Neural progenitor cell (in vitro differentiated cells): Measurements from ENCODE around the gene LCMT2. TPM values are rescaled to one million over a fixed set of nuclear protein-coding genes. Genes with fewer than 3 reads are reported as not detected.
A peak's percentile ranks its signal among the peaks of the same experiment; 100 is the strongest.
"Not testable (repeated sequence)": the region's sequence is repeated elsewhere in the genome, so short reads cannot be mapped to it uniquely, and the experiment has no call there.

Experiments used
- DNase-seq: peaks from one replicate; pipeline ENCODE4 v3.0.0-alpha.2; 2016; ENCODE audit warnings: low spot score
- H2AFZ ChIP-seq: fragments of 200-600 bp; sonication (generic); replicated peaks from 2 replicates; pipeline ENCODE4 v1.6.1; 2016; ENCODE audit warnings: antibody characterized with exemption
- H3F3A ChIP-seq: fragments of 200-600 bp; sonication (generic); 2 replicates; pipeline ENCODE4 v1.6.1; 2016; ENCODE audit warnings: antibody characterized with exemption, low read depth
- H3K27ac ChIP-seq: fragments of 200-600 bp; sonication (generic); 2 replicates; pipeline ENCODE4 v1.5.1; 2016; ENCODE audit warnings: mild to moderate bottlenecking
- H3K27me3 ChIP-seq: fragments of 200-600 bp; sonication (generic); 2 replicates; pipeline ENCODE4 v1.6.1; 2016; ENCODE audit warnings: mild to moderate bottlenecking, moderate library complexity
- H3K36me3 ChIP-seq: fragments of 200-600 bp; sonication (generic); 2 replicates; pipeline ENCODE4 v1.5.1; 2016
- H3K4me1 ChIP-seq: fragments of 200-600 bp; sonication (generic); 2 replicates; pipeline ENCODE4 v1.6.1; 2016; ENCODE audit warnings: mixed run types
- H3K4me2 ChIP-seq: fragments of 200-600 bp; sonication (generic); 2 replicates; pipeline ENCODE4 v1.6.1; 2016
- H3K4me3 ChIP-seq: fragments of 200-600 bp; sonication (generic); 2 replicates; pipeline ENCODE4 v1.5.1; 2016
- H3K79me2 ChIP-seq: fragments of 200-600 bp; sonication (generic); 2 replicates; pipeline ENCODE4 v1.6.1; 2016; ENCODE audit warnings: low read depth
- H3K9ac ChIP-seq: fragments of 200-600 bp; sonication (generic); 2 replicates; pipeline ENCODE4 v1.6.1; 2016
- H3K9me3 ChIP-seq: fragments of 200-600 bp; sonication (generic); 2 replicates; pipeline ENCODE4 v1.5.1; 2016; ENCODE audit warnings: low read depth
- H4K20me1 ChIP-seq: fragments of 200-600 bp; sonication (generic); 2 replicates; pipeline ENCODE4 v1.6.1; 2016; ENCODE audit warnings: low read depth
- H3K27ac Mint-ChIP-seq: 3 replicates; pipeline ENCODE4 v1.8.0; 2021; ENCODE audit warnings: mixed read lengths
- H3K27me3 Mint-ChIP-seq: 2 replicates; pipeline ENCODE4 v1.8.0; 2022; ENCODE audit warnings: low read depth, mild to moderate bottlenecking, inconsistent platforms, moderate library complexity, mixed read lengths; ENCODE audit not compliant: insufficient read depth
- H3K36me3 Mint-ChIP-seq: 3 replicates; pipeline ENCODE4 v1.8.0; 2021; ENCODE audit warnings: mixed read lengths
- H3K4me1 Mint-ChIP-seq: 3 replicates; pipeline ENCODE4 v1.8.0; 2021; ENCODE audit warnings: mixed read lengths
- H3K4me3 Mint-ChIP-seq: 3 replicates; pipeline ENCODE4 v1.8.0; 2021; ENCODE audit warnings: mild to moderate bottlenecking, moderate library complexity, mixed read lengths
- H3K9me3 Mint-ChIP-seq: 3 replicates; pipeline ENCODE4 v1.8.0; 2020; ENCODE audit warnings: mixed read lengths
- CTCF ChIP-seq: fragments of 200-600 bp; sonication (generic); IDR thresholded peaks from 2 replicates; pipeline ENCODE4 v1.5.1; 2017; ENCODE audit warnings: antibody characterized with exemption, mild to moderate bottlenecking
- EZH2 ChIP-seq: fragments of 200-600 bp; sonication (generic); IDR thresholded peaks from 2 replicates; pipeline ENCODE4 v1.6.1; 2017; ENCODE audit warnings: antibody characterized with exemption, mild to moderate bottlenecking, moderate library complexity
- EZH2phosphoT487 ChIP-seq: fragments of 200-600 bp; sonication (generic); IDR thresholded peaks from 2 replicates; pipeline ENCODE4 v1.6.1; 2017; ENCODE audit warnings: antibody characterized with exemption
- total RNA-seq: library from RNA; depleted of rRNA; stranded (reverse); fragments of >200 nt; gene quantifications from 2 replicates; pipeline ENCODE4 v1.2.3, GENCODE V29; 2015; ENCODE audit warnings: low replicate concordance

LCMT2 gene
- total RNA-seq, 1 donor from 2014 or later, result 14.2 TPM

GRCh38 chr15:43294091-43294706 lies 36.2 kb downstream of the LCMT2 start:
- peaks cover 17% of the 10 kb centered on the region for H3F3A ChIP-seq
- no peak for DNase-seq
- Mint-ChIP-seq H3K9me3 (no peaks in the 10 kb centered on the region), H3K36me3 (no peaks in the 10 kb centered on the region), H3K4me3 (peak overlapping the region; percentile 46), H3K4me1 (peaks cover 5% of the 10 kb centered on the region), H3K27ac (no peak overlapping the region), H3K27me3 (peaks cover 5% of the 10 kb centered on the region)
- H3K79me2 ChIP-seq, result no peaks in the 10 kb centered on the region
- no peak overlapping the region for H2AFZ ChIP-seq
- no peaks in the 10 kb centered on the region for H3K36me3 ChIP-seq
- H3K9ac ChIP-seq, result no peak overlapping the region
- TF ChIP-seq EZH2 (no peak), EZH2phosphoT487 (no peak), CTCF (no peak)
- H3K4me1 ChIP-seq, result no peaks in the 10 kb centered on the region
- H3K4me2 ChIP-seq, result no peak overlapping the region
- no peaks in the 10 kb centered on the region for H4K20me1 ChIP-seq
- no peaks in the 10 kb centered on the region for H3K9me3 ChIP-seq
- no peak overlapping the region for H3K27ac ChIP-seq
- peaks cover 20% of the 10 kb centered on the region for H3K27me3 ChIP-seq
- H3K4me3 ChIP-seq, result no peak overlapping the region

- Mint-ChIP-seq H3K27me3 (peaks cover 5% of the 10 kb centered on the region), H3K4me1 (peaks cover 3% of the 10 kb centered on the region), H3K9me3 (no peaks in the 10 kb centered on the region), H3K36me3 (no peaks in the 10 kb centered on the region), H3K4me3 (no peak overlapping the region), H3K27ac (no peak overlapping the region)
- peak; percentile 65 for DNase-seq
- Histone ChIP-seq H3K4me2 (peak overlapping the region; percentile 60), H3F3A (peaks cover 17% of the 10 kb centered on the region), H4K20me1 (no peaks in the 10 kb centered on the region), H2AFZ (peak overlapping the region; percentile 95), H3K4me1 (no peaks in the 10 kb centered on the region), H3K27ac (no peak overlapping the region), H3K36me3 (no peaks in the 10 kb centered on the region), H3K4me3 (no peak overlapping the region), H3K79me2 (no peaks in the 10 kb centered on the region), H3K9ac (no peak overlapping the region), H3K9me3 (no peaks in the 10 kb centered on the region), H3K27me3 (peaks cover 22% of the 10 kb centered on the region)
- no peak for TF ChIP-seq CTCF
- TF ChIP-seq EZH2, result no peak
- TF ChIP-seq EZH2phosphoT487, result no peak
Observed at GRCh38 chr15:43293432-43293831, 36.9 kb downstream of the LCMT2 start.

GRCh38 chr15:43292375-43293078 lies 37.8 kb downstream of the LCMT2 start:
- H3K4me3 Mint-ChIP-seq, result no peak overlapping the region
- H3K4me2 ChIP-seq, result no peak overlapping the region
- no peak for DNase-seq

GRCh38 chr15:43289656-43290055 lies 40.7 kb downstream of the LCMT2 start:
- H3K4me1 Mint-ChIP-seq, H3K36me3 Mint-ChIP-seq, H2AFZ ChIP-seq, H3K79me2 ChIP-seq, H3K9me3 ChIP-seq, H4K20me1 ChIP-seq, H3K4me1 ChIP-seq, H3K4me3 Mint-ChIP-seq, H3K4me3 ChIP-seq, H3K4me2 ChIP-seq, H3K27ac ChIP-seq, H3K9ac ChIP-seq, DNase-seq, H3F3A ChIP-seq, H3K27ac Mint-ChIP-seq, H3K36me3 ChIP-seq, H3K9me3 Mint-ChIP-seq: not testable (repeated sequence)
- peaks cover 14% of the 10 kb centered on the region for H3K27me3 Mint-ChIP-seq
- H3K27me3 ChIP-seq, result peaks cover 33% of the 10 kb centered on the region

More at GRCh38 chr15:43292375-43293078, 37.8 kb downstream of the LCMT2 start:
- no peak overlapping the region for H3K27ac Mint-ChIP-seq
- Histone ChIP-seq H3K27me3 (peaks cover 31% of the 10 kb centered on the region), H3K4me1 (no peaks in the 10 kb centered on the region), H3K4me3 (no peak overlapping the region), H3K36me3 (no peaks in the 10 kb centered on the region), H4K20me1 (no peaks in the 10 kb centered on the region), H3K79me2 (no peaks in the 10 kb centered on the region), H3K9ac (no peak overlapping the region), H3K27ac (no peak overlapping the region), H3F3A (peaks cover 17% of the 10 kb centered on the region), H3K9me3 (no peaks in the 10 kb centered on the region), H2AFZ (no peak overlapping the region)
- H3K27me3 Mint-ChIP-seq, result peaks cover 10% of the 10 kb centered on the region
- peaks cover 3% of the 10 kb centered on the region for H3K4me1 Mint-ChIP-seq
- H3K36me3 Mint-ChIP-seq, result no peaks in the 10 kb centered on the region
- no peaks in the 10 kb centered on the region for H3K9me3 Mint-ChIP-seq
- TF ChIP-seq EZH2 (no peak), EZH2phosphoT487 (no peak), CTCF (no peak)
